ENCODE data around the gene MUC20.
"Not testable (repeated sequence)": the region's sequence is repeated elsewhere in the genome, so short reads cannot be mapped to it uniquely, and the experiment has no call there.

GRCh38 chr3:195710126-195710905 lies 10.5 kb upstream of the MUC20 start:
- not testable (repeated sequence) for TF ChIP-seq CTCF (IDR thresholded peaks at IDR 0.05); ZFX (IDR thresholded peaks at IDR 0.05; ENCODE audit: borderline replicate concordance)
